ENCODE measurements around the gene SLIT3. TPM values are rescaled to one million over a fixed set of nuclear protein-coding genes. Genes with fewer than 3 reads are reported as not detected.

Gene SLIT3
- total and polyA plus RNA-seq, 8 donors, result 1.2 to 24.5 (median 8.6) TPM

DNA sequence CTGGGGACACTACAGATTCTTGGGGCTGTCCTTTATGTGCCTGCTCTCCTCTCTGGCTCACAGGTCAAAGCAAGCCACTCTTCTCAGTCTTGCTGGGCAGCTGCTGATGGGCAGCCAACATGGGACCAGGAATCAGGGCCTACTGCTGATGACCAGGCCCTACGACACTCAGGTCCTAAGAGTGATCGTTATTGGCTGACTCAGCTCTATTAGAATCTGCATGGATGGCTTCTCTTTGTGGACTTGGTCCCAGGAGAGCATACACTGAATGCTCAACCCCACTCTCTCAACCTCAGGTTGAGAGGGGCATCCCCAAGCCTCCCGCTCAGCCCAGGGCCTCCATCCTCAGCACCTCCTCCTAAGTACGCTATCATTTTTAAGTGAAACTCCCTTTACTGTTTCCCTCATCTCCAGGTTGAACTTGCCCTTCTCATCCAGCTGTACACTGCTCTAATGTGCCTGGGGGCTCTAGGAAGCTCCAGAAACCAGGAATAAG, 471.0 kb downstream of the SLIT3 start:
- Histone ChIP-seq H3K4me3 (no peak overlapping the region), H3K9me3 (no peaks in the 10 kb centered on the region), H3K36me3 (no peaks in the 10 kb centered on the region), H3K27ac (no peak overlapping the region), H3K4me1 (peaks cover 0 to 6% (median 0%) of the 10 kb centered on the region in 4 donors), H3K27me3 (no peaks in the 10 kb centered on the region)
- WGBS, 5 donors, result 69 to 94% (median 74%) methylated on average over 2 to 4 of the region's 4 CpGs
- intact Hi-C loops (cut with DNase I; ENCODE audit: low total_unique reads), result no loop called here
- TF ChIP-seq POLR2AphosphoS5 (IDR thresholded peaks at IDR 0.05) (no peak), EP300 (IDR thresholded peaks at IDR 0.05) (no peak), POLR2A (IDR thresholded peaks at IDR 0.05) (no peak)
- TF ChIP-seq, protein P1, sequence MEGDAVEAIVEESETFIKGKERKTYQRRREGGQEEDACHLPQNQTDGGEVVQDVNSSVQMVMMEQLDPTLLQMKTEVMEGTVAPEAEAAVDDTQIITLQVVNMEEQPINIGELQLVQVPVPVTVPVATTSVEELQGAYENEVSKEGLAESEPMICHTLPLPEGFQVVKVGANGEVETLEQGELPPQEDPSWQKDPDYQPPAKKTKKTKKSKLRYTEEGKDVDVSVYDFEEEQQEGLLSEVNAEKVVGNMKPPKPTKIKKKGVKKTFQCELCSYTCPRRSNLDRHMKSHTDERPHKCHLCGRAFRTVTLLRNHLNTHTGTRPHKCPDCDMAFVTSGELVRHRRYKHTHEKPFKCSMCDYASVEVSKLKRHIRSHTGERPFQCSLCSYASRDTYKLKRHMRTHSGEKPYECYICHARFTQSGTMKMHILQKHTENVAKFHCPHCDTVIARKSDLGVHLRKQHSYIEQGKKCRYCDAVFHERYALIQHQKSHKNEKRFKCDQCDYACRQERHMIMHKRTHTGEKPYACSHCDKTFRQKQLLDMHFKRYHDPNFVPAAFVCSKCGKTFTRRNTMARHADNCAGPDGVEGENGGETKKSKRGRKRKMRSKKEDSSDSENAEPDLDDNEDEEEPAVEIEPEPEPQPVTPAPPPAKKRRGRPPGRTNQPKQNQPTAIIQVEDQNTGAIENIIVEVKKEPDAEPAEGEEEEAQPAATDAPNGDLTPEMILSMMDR (IDR thresholded peaks at IDR 0.05), result no peak
- DNase-seq, result no peak

DNA sequence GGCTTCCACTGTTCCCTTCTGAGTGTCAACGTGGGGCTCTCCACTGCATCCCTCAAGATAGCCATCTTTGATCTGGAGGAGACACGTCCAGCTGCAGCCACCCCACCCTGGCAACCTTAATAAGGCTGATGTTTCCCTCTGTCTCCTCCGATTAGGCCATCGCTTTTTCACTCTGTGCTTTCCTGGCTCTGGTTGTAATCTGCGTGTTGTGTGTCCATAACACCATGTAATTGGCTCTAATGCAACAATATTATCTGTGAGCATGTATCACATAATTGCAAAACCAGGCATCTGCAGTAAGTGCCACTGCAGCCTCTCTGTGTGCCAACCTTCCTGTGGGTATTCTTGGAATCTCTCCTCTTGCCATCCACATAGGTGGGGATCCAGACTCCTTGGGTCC, 471.9 kb downstream of the SLIT3 start:
- TF ChIP-seq POLR2AphosphoS5 (IDR thresholded peaks at IDR 0.05), result no peak
- TF ChIP-seq, protein P1 (IDR thresholded peaks at IDR 0.05), result no peak
- no peak for TF ChIP-seq POLR2A (IDR thresholded peaks at IDR 0.05)
- TF ChIP-seq EP300 (IDR thresholded peaks at IDR 0.05), result no peak
- Histone ChIP-seq H3K36me3 (no peaks in the 10 kb centered on the region), H3K27me3 (no peaks in the 10 kb centered on the region), H3K9me3 (no peaks in the 10 kb centered on the region), H3K27ac (no peak overlapping the region), H3K4me1 (peaks cover 0 to 6% (median 0%) of the 10 kb centered on the region in 4 donors), H3K4me3 (no peak overlapping the region)
- DNase-seq, result peak in 1 of 2 donors; percentile 38
- intact Hi-C loops (cut with DNase I; ENCODE audit: low total_unique reads), result no loop called here
- WGBS, 5 donors, result 78 to 89% (median 81%) methylated on average over 5 of the region's 5 CpGs

DNA sequence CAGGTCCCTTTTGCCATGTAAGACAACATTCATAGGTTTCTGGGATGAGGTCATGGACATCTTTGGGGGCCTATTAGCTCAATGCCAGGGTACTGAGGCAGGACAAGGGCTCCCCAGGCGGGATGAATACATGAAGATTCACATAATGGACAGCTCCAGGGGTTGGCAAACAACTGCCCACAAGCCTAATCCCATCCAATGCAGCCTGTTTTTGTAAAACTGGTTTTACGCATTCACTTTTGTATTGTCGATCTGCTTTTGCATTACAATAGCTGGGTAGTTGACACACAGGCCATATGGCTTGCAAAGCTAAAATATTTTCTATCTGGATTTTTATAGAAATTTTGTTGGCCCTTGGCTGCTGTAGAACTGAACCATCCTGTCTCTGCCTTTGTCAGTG, 473.3 kb downstream of the SLIT3 start:
- Histone ChIP-seq H3K9me3 (no peaks in the 10 kb centered on the region), H3K4me3 (no peak overlapping the region), H3K27ac (no peak overlapping the region), H3K4me1 (peaks cover 0 to 6% (median 0%) of the 10 kb centered on the region in 4 donors), H3K27me3 (no peaks in the 10 kb centered on the region), H3K36me3 (no peaks in the 10 kb centered on the region)
- WGBS, 5 donors, result 86 to 93% (median 90%) methylated on average over 3 of the region's 3 CpGs
- no peak for DNase-seq
- TF ChIP-seq, protein P1 (IDR thresholded peaks at IDR 0.05), result no peak
- TF ChIP-seq POLR2A (IDR thresholded peaks at IDR 0.05), result no peak
- intact Hi-C loops (cut with DNase I; ENCODE audit: low total_unique reads), result no loop called here

DNA sequence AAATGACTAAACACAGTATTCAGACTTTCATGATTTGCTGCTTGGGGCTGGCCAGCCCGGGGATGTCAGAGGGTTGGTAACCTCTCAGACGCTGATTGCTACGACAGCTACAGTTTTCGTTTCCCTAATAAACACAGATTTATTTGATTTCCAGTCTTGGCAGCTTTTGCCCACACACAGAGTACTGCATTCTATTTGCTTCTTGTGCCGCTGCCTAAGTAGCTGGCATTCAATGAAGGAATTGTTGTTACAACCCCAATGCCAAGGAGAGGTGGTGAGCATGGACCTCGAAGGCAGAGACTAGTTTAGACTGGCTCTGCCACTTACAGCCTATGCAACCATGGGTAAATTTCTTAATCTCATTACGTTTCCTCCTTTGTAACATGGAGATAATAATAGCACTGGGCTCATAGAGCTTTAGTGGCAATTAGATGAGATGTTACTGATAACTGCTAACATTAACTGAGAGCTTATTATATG, 474.7 kb downstream of the SLIT3 start:
- H3K27ac ChIP-seq, result peak overlapping the region in 1 of 5 donors; percentile 32
- 38 to 58% (median 46%) methylated on average over 7 of the region's 7 CpGs for WGBS, 5 donors
- intact Hi-C loops (cut with DNase I; ENCODE audit: low total_unique reads), result no loop called here
- peak in 1 of 2 donors; percentile 44 for DNase-seq
- H3K9me3 ChIP-seq, result no peaks in the 10 kb centered on the region
- peaks cover 0 to 6% (median 0%) of the 10 kb centered on the region in 4 donors for H3K4me1 ChIP-seq
- H3K36me3 ChIP-seq, result no peaks in the 10 kb centered on the region
- TF ChIP-seq POLR2AphosphoS5 (IDR thresholded peaks at IDR 0.05) (no peak), EP300 (IDR thresholded peaks at IDR 0.05) (no peak), POLR2A (IDR thresholded peaks at IDR 0.05) (no peak)
- TF ChIP-seq, protein P1 (IDR thresholded peaks at IDR 0.05), result no peak
- no peak overlapping the region for H3K4me3 ChIP-seq
- H3K27me3 ChIP-seq, result no peaks in the 10 kb centered on the region

Measured in stomach (tissue), 9 donors.